ENCODE results near the gene MED12L.

The MED12L gene

DNA sequence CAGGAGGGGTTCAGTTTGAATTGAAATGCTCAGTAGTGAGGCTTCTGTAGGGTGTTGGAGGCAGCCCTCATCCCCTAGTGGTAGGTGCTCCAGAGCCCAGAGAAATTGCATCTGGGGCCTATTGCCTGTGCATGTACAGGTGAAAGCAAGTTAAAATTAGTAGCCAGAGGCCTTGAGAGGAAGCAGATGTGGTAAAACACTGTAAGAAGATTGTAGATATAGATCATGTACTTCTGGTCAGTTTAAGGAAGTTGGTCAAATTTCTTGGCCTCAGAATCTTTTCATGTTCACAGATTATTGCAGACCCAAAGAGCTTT, 340.8 kb downstream of the MED12L start:
- H3F3A ChIP-seq (ENCODE audit: low read depth): no peaks in the 10 kb centered on the region
- no peaks in the 10 kb centered on the region for H3K9me3 ChIP-seq (ENCODE audit: insufficient read depth, low read depth, low read length)
- no peaks in the 10 kb centered on the region for H3K27me3 ChIP-seq (ENCODE audit: insufficient read depth, low read length, poor library complexity, severe bottlenecking)
- H4K20me1 ChIP-seq (ENCODE audit: insufficient read depth, low read length, poor library complexity, severe bottlenecking): no peaks in the 10 kb centered on the region
- no peak overlapping the region for H2AFZ ChIP-seq (ENCODE audit: low read length)
- no peaks in the 10 kb centered on the region for H3K9me2 ChIP-seq (replicated peaks; ENCODE audit: low read depth, low read length)
- H3K36me3 ChIP-seq (ENCODE audit: insufficient read depth, low read length): peaks cover 36% of the 10 kb centered on the region; the same call in 1 of the 2 replicates
- H3K4me2 ChIP-seq (ENCODE audit: low read depth, low read length, poor library complexity, severe bottlenecking): no peak overlapping the region
- no peak overlapping the region for H3K4me3 ChIP-seq (ENCODE audit: low read length, poor library complexity, severe bottlenecking)
- no peak overlapping the region for H3K9ac ChIP-seq (ENCODE audit: low read depth, low read length, poor library complexity, severe bottlenecking)
- H3K4me1 ChIP-seq (ENCODE audit: insufficient read depth, low read length, poor library complexity, severe bottlenecking): peaks cover 24% of the 10 kb centered on the region
- H3K79me2 ChIP-seq (ENCODE audit: insufficient read depth, low read length): no peaks in the 10 kb centered on the region
- no peak for TF ChIP-seq EZH2phosphoT487 (IDR thresholded peaks at IDR 0.05; ENCODE audit: borderline replicate concordance)
- TF ChIP-seq, protein P1, sequence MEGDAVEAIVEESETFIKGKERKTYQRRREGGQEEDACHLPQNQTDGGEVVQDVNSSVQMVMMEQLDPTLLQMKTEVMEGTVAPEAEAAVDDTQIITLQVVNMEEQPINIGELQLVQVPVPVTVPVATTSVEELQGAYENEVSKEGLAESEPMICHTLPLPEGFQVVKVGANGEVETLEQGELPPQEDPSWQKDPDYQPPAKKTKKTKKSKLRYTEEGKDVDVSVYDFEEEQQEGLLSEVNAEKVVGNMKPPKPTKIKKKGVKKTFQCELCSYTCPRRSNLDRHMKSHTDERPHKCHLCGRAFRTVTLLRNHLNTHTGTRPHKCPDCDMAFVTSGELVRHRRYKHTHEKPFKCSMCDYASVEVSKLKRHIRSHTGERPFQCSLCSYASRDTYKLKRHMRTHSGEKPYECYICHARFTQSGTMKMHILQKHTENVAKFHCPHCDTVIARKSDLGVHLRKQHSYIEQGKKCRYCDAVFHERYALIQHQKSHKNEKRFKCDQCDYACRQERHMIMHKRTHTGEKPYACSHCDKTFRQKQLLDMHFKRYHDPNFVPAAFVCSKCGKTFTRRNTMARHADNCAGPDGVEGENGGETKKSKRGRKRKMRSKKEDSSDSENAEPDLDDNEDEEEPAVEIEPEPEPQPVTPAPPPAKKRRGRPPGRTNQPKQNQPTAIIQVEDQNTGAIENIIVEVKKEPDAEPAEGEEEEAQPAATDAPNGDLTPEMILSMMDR (conservative IDR thresholded peaks at IDR 0.05; ENCODE audit: low read length): peak; percentile 62

DNA sequence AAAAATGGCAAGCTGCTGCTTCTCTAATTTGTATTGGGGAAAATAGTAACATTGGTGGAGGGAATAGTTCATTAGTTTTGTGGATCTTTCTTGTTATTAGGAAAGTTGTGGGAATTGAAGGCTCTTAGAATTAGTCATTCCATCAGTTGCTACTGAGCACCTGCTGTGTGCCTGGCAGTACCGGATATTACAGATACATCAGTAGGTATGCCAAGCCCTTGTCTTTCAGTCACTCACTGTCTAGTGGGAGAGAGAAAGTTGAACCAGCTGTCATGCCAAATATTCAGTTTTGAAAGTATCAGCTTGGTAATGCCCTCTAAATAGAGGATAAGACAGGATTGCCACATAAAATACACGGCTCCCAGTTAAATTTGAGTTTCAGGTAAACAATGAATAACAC, 342.9 kb downstream of the MED12L start:
- Histone ChIP-seq H4K20me1 (ENCODE audit: insufficient read depth, low read length, poor library complexity, severe bottlenecking) (no peaks in the 10 kb centered on the region), H3K9me3 (ENCODE audit: insufficient read depth, low read depth, low read length) (no peaks in the 10 kb centered on the region), H3K36me3 (ENCODE audit: insufficient read depth, low read length) (peaks cover 51% of the 10 kb centered on the region; the same call in 1 of the 2 replicates), H3F3A (ENCODE audit: low read depth) (no peaks in the 10 kb centered on the region), H3K27me3 (ENCODE audit: insufficient read depth, low read length, poor library complexity, severe bottlenecking) (no peaks in the 10 kb centered on the region), H3K4me2 (ENCODE audit: low read depth, low read length, poor library complexity, severe bottlenecking) (no peak overlapping the region), H3K4me3 (ENCODE audit: low read length, poor library complexity, severe bottlenecking) (no peak overlapping the region), H3K79me2 (ENCODE audit: insufficient read depth, low read length) (no peaks in the 10 kb centered on the region), H2AFZ (ENCODE audit: low read length) (no peak overlapping the region), H3K9me2 (replicated peaks; ENCODE audit: low read depth, low read length) (no peaks in the 10 kb centered on the region), H3K4me1 (ENCODE audit: insufficient read depth, low read length, poor library complexity, severe bottlenecking) (peaks cover 27% of the 10 kb centered on the region), H3K9ac (ENCODE audit: low read depth, low read length, poor library complexity, severe bottlenecking) (no peak overlapping the region)
- TF ChIP-seq, protein P1 (conservative IDR thresholded peaks at IDR 0.05; ENCODE audit: low read length): no peak
- no peak for TF ChIP-seq EZH2phosphoT487 (IDR thresholded peaks at IDR 0.05; ENCODE audit: borderline replicate concordance)

DNA sequence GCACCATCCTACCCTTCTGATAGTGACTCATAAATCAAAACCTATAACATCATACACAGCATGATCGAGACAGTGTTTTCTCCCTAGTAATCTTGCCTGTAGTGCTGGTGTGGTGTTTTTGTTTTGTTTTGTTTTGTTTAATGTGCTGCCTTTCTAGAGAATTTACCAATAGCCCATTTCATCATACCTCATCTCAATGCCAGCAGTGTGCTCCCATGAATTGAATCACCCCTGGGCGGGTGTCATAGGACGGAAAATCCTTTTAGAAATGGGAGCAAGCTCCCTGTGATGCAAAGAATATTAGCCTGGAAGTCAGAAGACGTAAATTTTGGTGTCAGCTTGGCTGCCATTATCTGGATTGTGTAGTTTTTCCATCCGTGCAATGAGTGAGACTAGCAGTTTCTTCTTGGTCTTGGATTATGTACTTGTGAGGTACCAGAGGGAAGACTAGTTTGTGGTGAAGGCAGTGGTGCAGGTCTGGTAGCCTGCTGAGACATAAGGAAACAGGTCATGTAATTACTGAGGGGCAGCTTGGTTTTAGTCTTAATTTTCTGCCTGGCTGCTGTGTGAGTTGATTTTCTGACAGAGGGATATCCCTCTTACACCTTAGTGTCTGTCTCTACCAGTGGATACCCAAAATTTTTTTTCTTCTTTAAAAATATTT, 345.5 kb downstream of the MED12L start:
- H3K36me3 ChIP-seq (ENCODE audit: insufficient read depth, low read length): peaks cover 52% of the 10 kb centered on the region; the same call in 1 of the 2 replicates
- no peak overlapping the region for H2AFZ ChIP-seq (ENCODE audit: low read length)
- no peaks in the 10 kb centered on the region for H4K20me1 ChIP-seq (ENCODE audit: insufficient read depth, low read length, poor library complexity, severe bottlenecking)
- H3K9me2 ChIP-seq (replicated peaks; ENCODE audit: low read depth, low read length): no peaks in the 10 kb centered on the region
- H3F3A ChIP-seq (ENCODE audit: low read depth): no peaks in the 10 kb centered on the region
- H3K9ac ChIP-seq (ENCODE audit: low read depth, low read length, poor library complexity, severe bottlenecking): no peak overlapping the region
- no peak overlapping the region for H3K4me3 ChIP-seq (ENCODE audit: low read length, poor library complexity, severe bottlenecking)
- H3K79me2 ChIP-seq (ENCODE audit: insufficient read depth, low read length): no peaks in the 10 kb centered on the region
- H3K9me3 ChIP-seq (ENCODE audit: insufficient read depth, low read depth, low read length): no peaks in the 10 kb centered on the region
- TF ChIP-seq EZH2phosphoT487 (IDR thresholded peaks at IDR 0.05; ENCODE audit: borderline replicate concordance): no peak
- TF ChIP-seq, protein P1 (conservative IDR thresholded peaks at IDR 0.05; ENCODE audit: low read length): no peak
- peaks cover 20% of the 10 kb centered on the region for H3K4me1 ChIP-seq (ENCODE audit: insufficient read depth, low read length, poor library complexity, severe bottlenecking)
- no peaks in the 10 kb centered on the region for H3K27me3 ChIP-seq (ENCODE audit: insufficient read depth, low read length, poor library complexity, severe bottlenecking)
- H3K4me2 ChIP-seq (ENCODE audit: low read depth, low read length, poor library complexity, severe bottlenecking): no peak overlapping the region

All from Loucy (cell line).